Fibroblast of mammary gland (primary cell): Measurements from ENCODE around the gene CFAP126.
"Not testable (repeated sequence)": the region's sequence is repeated elsewhere in the genome, so short reads cannot be mapped to it uniquely, and the experiment has no call there.

Experiments used
- DNase-seq: peaks from one replicate; pipeline ENCODE4 v3.0.0-alpha.2; 2010; ENCODE audit warnings: low read depth
- H3K4me3 ChIP-seq: 2 replicates; pipeline ENCODE4 v1.5.1; 2011; ENCODE audit warnings: low read depth, mild to moderate bottlenecking, low read length, moderate library complexity; ENCODE audit not compliant: control insufficient read depth
- TF ChIP-seq, protein P1 (sequence below): conservative IDR thresholded peaks from 2 replicates; pipeline ENCODE4 v1.5.1; 2011; ENCODE audit warnings: low read depth, low read length, inconsistent platforms; ENCODE audit not compliant: control insufficient read depth, insufficient read depth

The CFAP126 gene

DNA sequence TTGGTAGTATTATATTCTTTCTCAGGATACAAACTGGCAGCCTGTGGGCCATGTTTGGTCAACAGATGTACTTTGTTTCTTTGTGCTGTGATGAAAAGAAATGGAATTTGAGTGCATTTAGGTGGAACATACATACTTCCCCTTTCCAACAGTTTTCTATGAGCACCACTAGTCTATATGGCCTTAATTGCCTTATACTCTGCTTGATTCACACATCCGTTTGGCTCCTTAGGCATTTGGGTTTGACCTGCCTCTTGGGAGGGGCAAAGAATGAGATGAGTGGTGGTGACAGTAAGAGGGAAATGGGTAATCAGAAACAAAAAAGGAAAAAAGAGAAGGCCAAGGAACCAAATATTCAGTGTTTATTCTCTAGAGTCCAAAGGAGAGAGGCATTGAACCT, 17.0 kb downstream of the CFAP126 start:
- DNase-seq: no peak
- H3K4me3 ChIP-seq: no peak overlapping the region
- TF ChIP-seq, protein P1, sequence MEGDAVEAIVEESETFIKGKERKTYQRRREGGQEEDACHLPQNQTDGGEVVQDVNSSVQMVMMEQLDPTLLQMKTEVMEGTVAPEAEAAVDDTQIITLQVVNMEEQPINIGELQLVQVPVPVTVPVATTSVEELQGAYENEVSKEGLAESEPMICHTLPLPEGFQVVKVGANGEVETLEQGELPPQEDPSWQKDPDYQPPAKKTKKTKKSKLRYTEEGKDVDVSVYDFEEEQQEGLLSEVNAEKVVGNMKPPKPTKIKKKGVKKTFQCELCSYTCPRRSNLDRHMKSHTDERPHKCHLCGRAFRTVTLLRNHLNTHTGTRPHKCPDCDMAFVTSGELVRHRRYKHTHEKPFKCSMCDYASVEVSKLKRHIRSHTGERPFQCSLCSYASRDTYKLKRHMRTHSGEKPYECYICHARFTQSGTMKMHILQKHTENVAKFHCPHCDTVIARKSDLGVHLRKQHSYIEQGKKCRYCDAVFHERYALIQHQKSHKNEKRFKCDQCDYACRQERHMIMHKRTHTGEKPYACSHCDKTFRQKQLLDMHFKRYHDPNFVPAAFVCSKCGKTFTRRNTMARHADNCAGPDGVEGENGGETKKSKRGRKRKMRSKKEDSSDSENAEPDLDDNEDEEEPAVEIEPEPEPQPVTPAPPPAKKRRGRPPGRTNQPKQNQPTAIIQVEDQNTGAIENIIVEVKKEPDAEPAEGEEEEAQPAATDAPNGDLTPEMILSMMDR: no peak

DNA sequence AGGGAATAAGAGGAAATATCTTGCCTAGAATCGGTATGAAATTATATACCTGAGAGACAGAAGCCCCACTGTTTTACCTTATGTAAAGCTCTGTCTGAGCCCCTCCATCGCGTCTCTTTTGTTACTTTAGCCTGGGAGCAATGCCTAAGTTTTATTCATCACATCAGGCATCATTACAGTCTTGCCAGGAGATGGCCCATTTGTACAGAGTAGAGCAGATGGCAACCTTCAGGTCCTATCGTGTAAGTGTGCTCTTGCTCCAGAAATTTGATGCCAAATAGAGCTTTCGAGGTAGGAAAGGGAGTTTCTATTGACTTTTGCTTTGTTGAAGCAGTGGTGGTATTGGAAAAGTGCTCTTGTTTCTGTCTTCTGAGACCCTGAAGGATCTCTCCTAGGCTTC, 24.9 kb downstream of the CFAP126 start:
- no peak overlapping the region for H3K4me3 ChIP-seq
- DNase-seq: no peak
- TF ChIP-seq, protein P1: no peak

DNA sequence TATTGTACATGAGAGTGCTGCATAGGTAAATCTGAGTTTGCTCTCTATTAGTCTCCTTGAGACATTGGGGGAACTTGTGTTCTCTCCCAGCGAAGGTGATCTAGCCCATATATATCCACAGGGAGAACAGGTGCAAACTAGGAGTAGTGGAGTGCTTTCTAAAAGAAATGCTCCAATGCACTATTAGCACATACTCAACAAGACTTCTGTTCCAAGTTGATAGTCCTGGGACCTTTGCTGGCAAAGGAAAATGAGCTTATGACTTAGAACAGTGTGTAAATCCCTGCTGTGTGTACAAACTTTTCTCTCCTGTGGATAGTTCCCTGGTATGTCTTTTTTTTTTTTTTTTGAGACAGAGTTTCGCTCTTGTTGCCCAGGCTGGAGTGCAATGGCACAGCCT, 25.5 kb downstream of the CFAP126 start:
- no peak for DNase-seq
- TF ChIP-seq, protein P1: no peak
- H3K4me3 ChIP-seq: no peak overlapping the region

DNA sequence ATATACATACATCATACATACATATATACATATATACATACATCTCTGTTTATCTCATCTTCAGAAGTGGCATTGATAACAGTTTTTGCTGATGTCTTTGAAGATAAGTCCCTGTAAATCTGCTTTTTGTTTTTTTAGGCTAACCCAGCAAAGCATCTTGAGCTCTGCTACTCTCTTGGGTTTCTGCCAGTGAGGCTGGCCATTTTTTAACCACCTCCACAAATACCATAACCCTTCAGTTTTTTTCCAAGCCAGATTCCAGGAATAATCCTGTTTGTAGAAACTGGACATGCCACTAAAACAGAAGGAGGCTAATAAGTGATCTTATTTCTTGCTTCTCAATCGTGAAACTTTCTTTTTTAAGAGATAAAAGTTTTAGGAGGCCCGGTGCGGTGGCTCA, 31.9 kb downstream of the CFAP126 start:
- TF ChIP-seq, protein P1: no peak
- no peak overlapping the region for H3K4me3 ChIP-seq
- DNase-seq: peak; percentile 23

DNA sequence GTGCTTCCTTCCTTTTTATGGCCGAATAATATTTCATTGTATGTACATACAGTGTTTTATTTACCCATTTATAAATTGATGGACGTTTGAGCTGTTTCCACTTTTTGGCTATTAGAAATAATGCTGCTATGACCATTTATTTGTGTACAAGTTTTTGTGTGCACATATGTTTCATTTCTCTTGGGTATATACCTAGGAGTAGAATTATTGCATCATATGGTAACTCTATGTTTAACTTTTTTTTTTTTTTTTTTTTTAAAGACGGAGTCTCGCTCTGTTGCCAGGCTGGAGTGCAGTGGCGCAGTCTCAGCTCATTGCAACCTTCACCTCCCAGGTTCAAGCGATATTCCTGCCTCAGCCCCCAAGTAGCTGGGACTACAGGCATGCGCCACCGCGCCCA, 34.5 kb downstream of the CFAP126 start:
- H3K4me3 ChIP-seq: no peak overlapping the region
- DNase-seq: no peak
- TF ChIP-seq, protein P1: no peak

DNA sequence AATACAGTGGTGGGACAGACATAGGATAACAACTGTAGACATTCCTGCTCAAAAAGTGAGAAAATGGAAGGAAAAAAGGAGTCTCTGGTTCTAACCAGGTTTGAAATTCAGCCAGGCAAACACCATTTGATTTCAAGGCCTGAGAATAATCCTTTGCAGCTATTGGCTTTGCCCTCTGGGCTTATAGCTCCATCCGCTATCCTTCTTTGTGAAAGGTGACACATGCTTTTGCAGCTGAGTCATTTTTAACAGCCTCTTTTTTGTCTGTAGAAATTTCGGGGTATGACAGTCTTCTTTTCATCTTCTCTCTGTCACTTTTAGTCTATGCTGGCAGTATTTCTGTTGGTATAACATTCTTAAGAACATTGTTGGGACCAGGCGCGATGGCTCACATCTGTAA, 37.3 kb downstream of the CFAP126 start:
- DNase-seq: no peak
- no peak overlapping the region for H3K4me3 ChIP-seq
- TF ChIP-seq, protein P1: no peak

DNA sequence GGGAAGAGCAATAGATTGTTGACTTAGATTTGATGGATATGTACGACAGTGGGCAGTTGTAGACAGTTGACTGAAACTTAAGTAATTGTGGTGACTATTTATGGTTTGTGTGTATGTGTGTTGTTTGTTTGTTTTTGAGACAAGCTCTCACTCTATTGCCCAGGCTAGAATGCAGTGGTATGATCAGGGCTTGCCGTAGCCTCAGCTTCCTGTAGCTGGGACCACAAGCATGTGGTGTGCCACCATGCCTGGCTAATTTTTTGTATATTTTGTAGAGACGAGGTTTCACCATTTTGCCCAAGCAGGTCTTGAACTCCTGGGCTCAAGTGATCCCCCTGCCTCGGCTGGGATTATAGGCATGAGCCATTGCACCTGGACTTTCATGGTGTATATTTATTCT, 43.7 kb downstream of the CFAP126 start:
- H3K4me3 ChIP-seq: no peak overlapping the region
- TF ChIP-seq, protein P1: no peak
- DNase-seq: no peak

DNA sequence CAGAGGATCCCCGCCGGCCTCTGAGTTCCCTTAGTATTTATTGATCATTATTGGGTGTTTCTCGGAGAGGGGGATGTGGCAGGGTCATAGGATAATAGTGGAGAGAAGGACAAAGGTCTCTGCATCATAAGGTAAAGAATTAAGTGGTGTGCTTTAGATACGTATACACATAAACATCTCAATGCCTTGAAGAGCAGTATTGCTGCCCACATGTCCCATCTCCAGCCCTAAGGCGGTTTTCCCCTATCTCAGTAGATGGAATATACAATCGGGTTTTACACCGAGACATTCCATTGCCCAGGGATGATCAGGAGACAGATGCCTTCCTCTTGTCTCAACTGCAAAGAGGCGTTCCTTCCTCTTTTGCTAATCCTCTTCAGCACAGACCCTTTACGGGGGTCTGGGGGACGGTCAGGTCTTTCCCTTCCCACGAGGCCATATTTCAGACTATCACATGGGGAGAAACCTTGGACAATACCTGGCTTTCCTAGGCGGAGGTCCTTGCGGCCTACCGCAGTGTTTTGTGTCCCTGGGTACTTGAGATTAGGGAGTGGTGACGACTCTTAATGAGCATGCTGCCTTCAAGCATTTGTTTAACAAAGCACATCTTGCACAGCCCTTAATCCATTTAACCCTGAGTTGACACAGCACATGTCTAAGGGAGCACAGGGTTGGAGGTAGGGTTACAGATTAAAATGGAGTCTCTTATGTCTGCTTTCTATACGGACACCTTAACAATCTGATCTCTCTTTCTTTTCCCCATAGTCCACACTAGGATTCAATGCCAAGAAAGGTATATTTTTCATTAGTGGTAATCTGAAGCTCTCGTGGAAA, 51.6 kb downstream of the CFAP126 start:
- DNase-seq, H3K4me3 ChIP-seq: not testable (repeated sequence)
